ENCODE data around the gene MACROH2A2.

DNA sequence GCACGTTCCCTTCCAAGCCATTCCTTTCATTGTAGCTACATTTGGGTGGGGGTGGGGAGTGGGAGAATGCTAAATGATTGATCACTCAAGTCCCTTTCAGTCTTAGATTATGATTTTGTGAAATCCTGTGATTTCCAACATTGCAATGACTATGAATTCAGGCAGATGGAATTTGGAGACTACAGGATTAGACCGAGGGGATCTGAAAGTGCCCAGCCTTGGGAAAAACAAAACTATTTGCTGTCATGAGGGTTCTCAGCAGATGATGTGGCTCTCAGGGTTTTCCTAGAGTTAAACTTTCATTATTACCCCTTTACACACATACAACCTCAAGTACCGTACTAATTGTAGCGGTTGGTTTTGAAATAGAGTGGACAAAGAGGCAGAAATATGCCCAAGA lies 4.7 kb downstream of the MACROH2A2 start:
- no peak for TF ChIP-seq POLR2A (IDR thresholded peaks at IDR 0.05)
- no peak for TF ChIP-seq CTCF (IDR thresholded peaks at IDR 0.05)
- no peak for TF ChIP-seq POLR2AphosphoS5 (IDR thresholded peaks at IDR 0.05)
